Tibial nerve (tissue), 4 donors: Measurements from ENCODE around the gene OR1C1. TPM values are rescaled to one million over a fixed set of nuclear protein-coding genes. Genes with fewer than 3 reads are reported as not detected.
"Not testable (repeated sequence)": the region's sequence is repeated elsewhere in the genome, so short reads cannot be mapped to it uniquely, and the experiment has no call there.

ENCODE experiments used
- DNase-seq, 2 donors: peaks; one replicate each; pipeline ENCODE4 v3.0.0-alpha.2; 2019; ENCODE audit warnings: low spot score in 2 of 2
- H3K27ac ChIP-seq, 4 donors: fragments of 200-600 bp; sonication (generic) in 3 of 4; one replicate each; pipeline ENCODE4 v1.5.1; 2017 to 2019; ENCODE audit warnings: mild to moderate bottlenecking in 1 of 4
- H3K27me3 ChIP-seq, 2 donors: fragments of 200-600 bp; sonication (generic) in 1 of 2; one replicate each; pipeline versions ENCODE4 v1.5.1 to v1.6.0; 2017 to 2019
- H3K36me3 ChIP-seq, 3 donors: fragments of 200-600 bp; sonication (generic); one replicate each; pipeline ENCODE4 v1.5.1; 2018 to 2019
- H3K4me1 ChIP-seq, 4 donors: fragments of 200-600 bp; sonication (generic) in 3 of 4; one replicate each; pipeline ENCODE4 v1.5.1; 2017 to 2019
- H3K4me3 ChIP-seq, 4 donors: fragments of 200-600 bp; sonication (generic) in 3 of 4; one replicate each; pipeline ENCODE4 v1.5.1; 2017 to 2019; ENCODE audit warnings: mild to moderate bottlenecking in 1 of 4, moderate library complexity in 1 of 4
- H3K9me3 ChIP-seq, 4 donors: fragments of 200-600 bp; sonication (generic) in 3 of 4; one replicate each; pipeline ENCODE4 v1.5.1; 2017 to 2019
- EP300 ChIP-seq, 2 donors: sonication (generic); formaldehyde crosslinking; IDR thresholded peaks; one replicate each; pipeline ENCODE4 v1.6.1; 2017; ENCODE audit warnings: antibody characterized with exemption in 2 of 2, mild to moderate bottlenecking in 1 of 2
- POLR2A ChIP-seq, 2 donors: fragments of 450-650 bp; IDR thresholded peaks; one replicate each; pipeline ENCODE4 v1.6.1; 2017; ENCODE audit warnings: antibody characterized with exemption in 2 of 2, mild to moderate bottlenecking in 2 of 2, moderate library complexity in 2 of 2
- WGBS, 2 donors: methylation state at CpG; one replicate each; pipeline ENCODE4 v1.1.5; 2018; 5-methylcytosine and 5-hydroxymethylcytosine counted together
- total RNA-seq, 4 donors: library from RNA; depleted of rRNA; stranded (reverse); fragments of >200 nt; gene quantifications; one replicate each; pipeline ENCODE4 v1.1.0, GENCODE V29; 2016
- TF ChIP-seq, protein P1 (sequence below), 5 experiments: fragments of 200-600 bp in 3 of 5; fragments of 450-650 bp in 2 of 5; sonication (generic) in 3 of 5; IDR thresholded peaks; one replicate each; pipeline ENCODE4 v1.5.1; 2016 to 2019; ENCODE audit warnings: antibody characterized with exemption in 5 of 5, mild to moderate bottlenecking in 3 of 5, moderate library complexity in 2 of 5

Gene OR1C1
- total RNA-seq, 4 donors from 2014 or later, result not detected

GRCh38 chr1:247748041-247748440 is 12.3 kb downstream of the OR1C1 start, which contains the start of gene OR14A2:
Gene OR14A2, minus strand, starts transcription at chr1:247748141.
- TF ChIP-seq, protein P1, sequence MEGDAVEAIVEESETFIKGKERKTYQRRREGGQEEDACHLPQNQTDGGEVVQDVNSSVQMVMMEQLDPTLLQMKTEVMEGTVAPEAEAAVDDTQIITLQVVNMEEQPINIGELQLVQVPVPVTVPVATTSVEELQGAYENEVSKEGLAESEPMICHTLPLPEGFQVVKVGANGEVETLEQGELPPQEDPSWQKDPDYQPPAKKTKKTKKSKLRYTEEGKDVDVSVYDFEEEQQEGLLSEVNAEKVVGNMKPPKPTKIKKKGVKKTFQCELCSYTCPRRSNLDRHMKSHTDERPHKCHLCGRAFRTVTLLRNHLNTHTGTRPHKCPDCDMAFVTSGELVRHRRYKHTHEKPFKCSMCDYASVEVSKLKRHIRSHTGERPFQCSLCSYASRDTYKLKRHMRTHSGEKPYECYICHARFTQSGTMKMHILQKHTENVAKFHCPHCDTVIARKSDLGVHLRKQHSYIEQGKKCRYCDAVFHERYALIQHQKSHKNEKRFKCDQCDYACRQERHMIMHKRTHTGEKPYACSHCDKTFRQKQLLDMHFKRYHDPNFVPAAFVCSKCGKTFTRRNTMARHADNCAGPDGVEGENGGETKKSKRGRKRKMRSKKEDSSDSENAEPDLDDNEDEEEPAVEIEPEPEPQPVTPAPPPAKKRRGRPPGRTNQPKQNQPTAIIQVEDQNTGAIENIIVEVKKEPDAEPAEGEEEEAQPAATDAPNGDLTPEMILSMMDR (IDR thresholded peaks at IDR 0.05), result no peak
- no peak for TF ChIP-seq EP300 (IDR thresholded peaks at IDR 0.05)
- no peak for TF ChIP-seq POLR2A (IDR thresholded peaks at IDR 0.05)
- WGBS, 2 donors, result 93 to 95% methylated on average over 2 of the region's 2 CpGs
- Histone ChIP-seq H3K36me3 (no peaks in the 10 kb centered on the region), H3K27me3 (no peaks in the 10 kb centered on the region), H3K4me3 (no peak within 1 kb of the TSS), H3K27ac (no peak within 1 kb of the TSS), H3K4me1 (no peaks in the 10 kb centered on the region), H3K9me3 (peaks cover 0 to 28% (median 0%) of the 10 kb centered on the region in 4 donors)
- no peak for DNase-seq

- WGBS, 2 donors, result 92 to 93% methylated on average over 7 of the region's 7 CpGs
- Histone ChIP-seq H3K27ac (no peak overlapping the region), H3K4me1 (no peaks in the 10 kb centered on the region), H3K9me3 (peaks cover 0 to 28% (median 0%) of the 10 kb centered on the region in 4 donors), H3K27me3 (no peaks in the 10 kb centered on the region), H3K4me3 (no peak overlapping the region), H3K36me3 (no peaks in the 10 kb centered on the region)
- DNase-seq, result no peak
- TF ChIP-seq EP300 (IDR thresholded peaks at IDR 0.05) (no peak), POLR2A (IDR thresholded peaks at IDR 0.05) (no peak)
- TF ChIP-seq, protein P1 (IDR thresholded peaks at IDR 0.05), result no peak
Observed at GRCh38 chr1:247747616-247748015, 12.7 kb downstream of the OR1C1 start.

DNA sequence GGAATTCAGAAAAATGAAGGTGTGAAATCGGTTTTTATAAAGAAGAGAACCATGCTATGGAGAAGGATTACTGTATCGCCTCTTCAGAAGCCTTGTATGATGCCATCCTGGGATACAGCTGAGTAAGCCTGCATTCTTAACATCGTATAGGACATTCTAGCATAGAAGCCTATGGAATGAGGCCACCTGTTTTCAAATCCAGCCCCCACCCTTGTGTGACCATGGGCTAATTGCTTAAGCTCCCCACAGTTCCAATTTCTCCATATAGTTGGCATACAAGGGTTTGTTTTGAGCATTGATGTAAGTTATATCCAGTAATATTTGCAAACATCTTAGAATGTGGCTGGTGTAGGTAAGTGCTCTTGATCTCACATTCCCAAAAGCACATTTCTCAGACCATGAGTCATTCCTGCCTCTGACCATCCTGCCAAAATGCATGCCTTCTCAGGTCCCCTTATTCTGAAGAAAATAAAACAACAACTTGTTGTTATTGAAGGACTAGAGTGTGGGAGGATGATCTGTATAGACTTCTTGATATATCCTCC is 13.9 kb downstream of the OR1C1 start:
- H3K27ac ChIP-seq, result no peak overlapping the region
- H3K4me3 ChIP-seq, result no peak overlapping the region
- 76 to 83% methylated on average over 3 of the region's 3 CpGs for whole genome bisulfite sequencing, 2 donors
- TF ChIP-seq POLR2A (IDR thresholded peaks at IDR 0.05) (no peak), EP300 (IDR thresholded peaks at IDR 0.05) (no peak)
- TF ChIP-seq, protein P1 (IDR thresholded peaks at IDR 0.05), result no peak
- no peak for DNase-seq
- no peaks in the 10 kb centered on the region for H3K27me3 ChIP-seq
- peaks cover 0 to 18% (median 0%) of the 10 kb centered on the region in 4 donors for H3K9me3 ChIP-seq
- no peaks in the 10 kb centered on the region for H3K4me1 ChIP-seq
- H3K36me3 ChIP-seq, result no peaks in the 10 kb centered on the region

DNA sequence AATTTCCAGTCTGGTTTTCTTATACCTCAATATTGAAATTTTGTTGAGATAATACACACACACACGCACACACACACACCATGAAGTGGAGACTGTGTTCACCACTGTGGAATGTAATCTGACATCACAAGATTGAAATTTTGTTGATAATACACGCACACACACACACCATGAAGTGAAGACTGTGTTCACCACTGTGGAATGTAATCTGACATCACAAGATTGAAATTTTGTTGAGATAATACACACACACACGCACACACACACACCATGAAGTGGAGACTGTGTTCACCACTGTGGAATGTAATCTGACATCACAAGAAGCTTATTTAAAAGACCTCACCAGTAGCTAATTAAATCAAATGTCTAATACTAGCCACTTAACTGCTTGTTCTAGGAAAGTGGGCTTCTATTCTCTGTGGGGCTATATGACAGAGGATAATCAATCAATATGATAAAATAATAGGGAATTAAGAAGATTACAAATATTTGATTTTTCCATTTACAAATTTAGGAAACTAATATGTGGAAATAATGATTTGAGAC is 18.1 kb downstream of the OR1C1 start:
- not testable (repeated sequence) for H3K4me1 ChIP-seq, H3K4me3 ChIP-seq, H3K27ac ChIP-seq, H3K36me3 ChIP-seq, H3K27me3 ChIP-seq, H3K9me3 ChIP-seq, DNase-seq
- 52 to 58% methylated on average over 3 of the region's 3 CpGs for WGBS, 2 donors

GRCh38 chr1:247741756-247742155 is 18.6 kb downstream of the OR1C1 start:
- Histone ChIP-seq H3K9me3 (no peaks in the 10 kb centered on the region), H3K36me3 (no peaks in the 10 kb centered on the region), H3K27me3 (no peaks in the 10 kb centered on the region), H3K4me1 (no peaks in the 10 kb centered on the region), H3K27ac (no peak overlapping the region), H3K4me3 (no peak overlapping the region)
- TF ChIP-seq, protein P1 (IDR thresholded peaks at IDR 0.05), result no peak
- TF ChIP-seq EP300 (IDR thresholded peaks at IDR 0.05) (no peak), POLR2A (IDR thresholded peaks at IDR 0.05) (no peak)
- DNase-seq, result no peak
- 86 to 87% methylated on average over 5 of the region's 5 CpGs for WGBS, 2 donors
